Chondrocyte (in vitro differentiated cells): Measurements from ENCODE around the gene VDAC1. TPM values are rescaled to one million over a fixed set of nuclear protein-coding genes. Genes with fewer than 3 reads are reported as not detected.

Experiments used
- DNase-seq: peaks from one replicate; pipeline ENCODE4 v3.0.0; 2021; ENCODE audit warnings: mixed read lengths, low spot score
- H3K27ac Mint-ChIP-seq: one replicate; pipeline ENCODE4 v1.8.0; 2021; ENCODE audit warnings: mild to moderate bottlenecking, moderate library complexity, mixed read lengths; ENCODE audit not compliant: unreplicated experiment
- H3K27me3 Mint-ChIP-seq: 2 replicates; pipeline ENCODE4 v1.8.0; 2021; ENCODE audit warnings: low read depth, mixed read lengths
- H3K36me3 Mint-ChIP-seq: 2 replicates; pipeline ENCODE4 v1.8.0; 2021; ENCODE audit warnings: low read depth, mixed read lengths
- H3K4me1 Mint-ChIP-seq: 2 replicates; pipeline ENCODE4 v1.8.0; 2021; ENCODE audit warnings: low read depth, mild to moderate bottlenecking, mixed read lengths
- H3K4me3 Mint-ChIP-seq: one replicate; pipeline ENCODE4 v1.8.0; 2021; ENCODE audit warnings: mild to moderate bottlenecking, moderate library complexity, mixed read lengths; ENCODE audit not compliant: unreplicated experiment
- H3K9me3 Mint-ChIP-seq: 2 replicates; pipeline ENCODE4 v1.8.0; 2021; ENCODE audit warnings: low read depth, mixed read lengths
- CTCF ChIP-seq: fragments of 200-600 bp; sonication (generic); IDR thresholded peaks from 2 replicates; pipeline ENCODE4 v1.5.0; 2021; ENCODE audit warnings: antibody characterized with exemption, mild to moderate bottlenecking, moderate library complexity
- total RNA-seq: library from RNA; stranded (reverse); gene quantifications from 3 replicates; pipeline ENCODE4 v1.2.1, GENCODE V29; 2021

Gene VDAC1
- total RNA-seq, 1 donor from 2014 or later: 138 TPM

GRCh38 chr5:133970325-133970909 lies 34.4 kb downstream of the VDAC1 start:
- Mint-ChIP-seq H3K4me1 (peaks cover 30% of the 10 kb centered on the region), H3K36me3 (peaks cover 9% of the 10 kb centered on the region), H3K27ac (peak overlapping the region; percentile 97), H3K4me3 (no peak overlapping the region), H3K9me3 (no peaks in the 10 kb centered on the region), H3K27me3 (no peaks in the 10 kb centered on the region)
- DNase-seq: no peak
- TF ChIP-seq CTCF: no peak

GRCh38 chr5:133969654-133970324 lies 35.0 kb downstream of the VDAC1 start:
- TF ChIP-seq CTCF: no peak
- peak overlapping the region; percentile 97 for H3K4me3 Mint-ChIP-seq
- no peaks in the 10 kb centered on the region for H3K27me3 Mint-ChIP-seq
- no peaks in the 10 kb centered on the region for H3K9me3 Mint-ChIP-seq
- no peak for DNase-seq
- peak overlapping the region; percentile 97 for H3K27ac Mint-ChIP-seq
- H3K36me3 Mint-ChIP-seq: peaks cover 11% of the 10 kb centered on the region
- peaks cover 34% of the 10 kb centered on the region for H3K4me1 Mint-ChIP-seq

GRCh38 chr5:133968204-133968980 lies 36.4 kb downstream of the VDAC1 start, which contains the start of gene C5orf15:
Gene C5orf15, minus strand, starts transcription at chr5:133968625. Its CDS starts 41 bp downstream, at chr5:133968584.
- Mint-ChIP-seq H3K27ac (peak within 1 kb of the TSS; percentile 97), H3K9me3 (peaks cover 4% of the 10 kb centered on the region), H3K36me3 (peaks cover 8% of the 10 kb centered on the region), H3K4me1 (peaks cover 38% of the 10 kb centered on the region), H3K4me3 (peak within 1 kb of the TSS; percentile 97), H3K27me3 (no peaks in the 10 kb centered on the region)
- DNase-seq: peak; percentile 98
- peak; percentile 50 for TF ChIP-seq CTCF

GRCh38 chr5:133967698-133968203 lies 37.0 kb downstream of the VDAC1 start:
- Mint-ChIP-seq H3K27me3 (no peaks in the 10 kb centered on the region), H3K4me3 (peak overlapping the region; percentile 97), H3K36me3 (peaks cover 8% of the 10 kb centered on the region), H3K4me1 (peaks cover 45% of the 10 kb centered on the region), H3K27ac (peak overlapping the region; percentile 97), H3K9me3 (peaks cover 6% of the 10 kb centered on the region)
- no peak for TF ChIP-seq CTCF
- no peak for DNase-seq

- peak; percentile 11 for TF ChIP-seq CTCF
- Mint-ChIP-seq H3K27me3 (no peaks in the 10 kb centered on the region), H3K36me3 (peaks cover 6% of the 10 kb centered on the region), H3K27ac (peak overlapping the region; percentile 97), H3K9me3 (peaks cover 6% of the 10 kb centered on the region), H3K4me1 (peaks cover 51% of the 10 kb centered on the region), H3K4me3 (peak overlapping the region; percentile 97)
- no peak for DNase-seq
Measured at GRCh38 chr5:133967124-133967523, 37.7 kb downstream of the VDAC1 start.
